Hepatocyte (in vitro differentiated cells): ENCODE data around the gene TRIM31.

Source experiments
- EZH2 ChIP-seq: fragments of 200-600 bp; sonication (generic); IDR thresholded peaks from 2 replicates; pipeline ENCODE4 v1.6.1; 2016; ENCODE audit warnings: antibody characterized with exemption, mild to moderate bottlenecking, borderline replicate concordance
- EZH2phosphoT487 ChIP-seq: fragments of 200-600 bp; sonication (generic); IDR thresholded peaks from one replicate; pipeline ENCODE4 v1.6.1; 2018; ENCODE audit warnings: antibody characterized with exemption, mild to moderate bottlenecking, low read depth, moderate library complexity; ENCODE audit not compliant: unreplicated experiment, severe bottlenecking
- TF ChIP-seq, protein P1 (sequence below): fragments of 200-600 bp; sonication (generic); IDR thresholded peaks from 2 replicates; pipeline ENCODE4 v1.5.1; 2016; ENCODE audit warnings: antibody characterized with exemption, mild to moderate bottlenecking; ENCODE audit not compliant: poor library complexity

- TF ChIP-seq, protein P1, sequence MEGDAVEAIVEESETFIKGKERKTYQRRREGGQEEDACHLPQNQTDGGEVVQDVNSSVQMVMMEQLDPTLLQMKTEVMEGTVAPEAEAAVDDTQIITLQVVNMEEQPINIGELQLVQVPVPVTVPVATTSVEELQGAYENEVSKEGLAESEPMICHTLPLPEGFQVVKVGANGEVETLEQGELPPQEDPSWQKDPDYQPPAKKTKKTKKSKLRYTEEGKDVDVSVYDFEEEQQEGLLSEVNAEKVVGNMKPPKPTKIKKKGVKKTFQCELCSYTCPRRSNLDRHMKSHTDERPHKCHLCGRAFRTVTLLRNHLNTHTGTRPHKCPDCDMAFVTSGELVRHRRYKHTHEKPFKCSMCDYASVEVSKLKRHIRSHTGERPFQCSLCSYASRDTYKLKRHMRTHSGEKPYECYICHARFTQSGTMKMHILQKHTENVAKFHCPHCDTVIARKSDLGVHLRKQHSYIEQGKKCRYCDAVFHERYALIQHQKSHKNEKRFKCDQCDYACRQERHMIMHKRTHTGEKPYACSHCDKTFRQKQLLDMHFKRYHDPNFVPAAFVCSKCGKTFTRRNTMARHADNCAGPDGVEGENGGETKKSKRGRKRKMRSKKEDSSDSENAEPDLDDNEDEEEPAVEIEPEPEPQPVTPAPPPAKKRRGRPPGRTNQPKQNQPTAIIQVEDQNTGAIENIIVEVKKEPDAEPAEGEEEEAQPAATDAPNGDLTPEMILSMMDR: no peak
- TF ChIP-seq EZH2 (no peak), EZH2phosphoT487 (no peak)
Measured at GRCh38 chr6:30152016-30152673, 39.3 kb upstream of the TRIM31 start.
